ENCODE data around the gene CEP89. TPM values are rescaled to one million over a fixed set of nuclear protein-coding genes. Genes with fewer than 3 reads are reported as not detected.
"Not testable (repeated sequence)": the region's sequence is repeated elsewhere in the genome, so short reads cannot be mapped to it uniquely, and the experiment has no call there.

Gene CEP89
- total RNA-seq, 2 donors from 2014 or later = 4.6 to 8.3 TPM

DNA sequence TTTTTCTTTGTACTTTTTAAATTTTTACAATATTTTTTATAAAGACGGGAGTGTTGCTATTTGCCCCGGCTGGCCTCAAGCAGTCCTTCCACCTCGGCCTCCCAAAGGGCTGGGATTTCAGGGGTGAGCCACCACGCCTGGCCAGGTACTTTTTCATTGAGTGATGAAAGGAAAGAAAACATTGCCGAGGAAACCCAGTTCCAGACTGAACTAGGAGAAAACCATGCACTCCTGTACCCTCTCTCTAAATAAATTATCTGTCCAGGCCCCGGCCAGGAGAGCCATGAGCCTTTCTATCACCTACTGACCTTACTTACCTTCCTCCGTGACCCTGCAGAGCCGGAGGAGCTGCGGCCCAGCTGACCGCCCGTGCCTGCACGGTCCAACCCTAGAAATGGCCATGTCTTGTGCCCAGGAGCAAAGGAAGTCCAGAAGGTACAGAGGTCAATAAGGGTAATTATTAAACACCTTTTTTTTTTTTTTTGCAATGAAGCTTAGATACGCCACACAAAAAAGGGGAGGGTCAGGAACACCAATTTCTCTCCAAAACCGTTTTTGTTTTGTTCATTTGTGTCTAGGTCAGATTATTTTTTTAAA lies 102.3 kb downstream of the CEP89 start, which contains the start of gene SLC7A9:
SLC7A9 (minus strand) TSS at position 399 of the 597 bp plus-strand sequence. CDS start 1,233 bp downstream, outside the sequence.
- Histone ChIP-seq H3K4me3 (no peak within 1 kb of the TSS), H3K27me3 (no peaks in the 10 kb centered on the region)
- TF ChIP-seq, protein P1, sequence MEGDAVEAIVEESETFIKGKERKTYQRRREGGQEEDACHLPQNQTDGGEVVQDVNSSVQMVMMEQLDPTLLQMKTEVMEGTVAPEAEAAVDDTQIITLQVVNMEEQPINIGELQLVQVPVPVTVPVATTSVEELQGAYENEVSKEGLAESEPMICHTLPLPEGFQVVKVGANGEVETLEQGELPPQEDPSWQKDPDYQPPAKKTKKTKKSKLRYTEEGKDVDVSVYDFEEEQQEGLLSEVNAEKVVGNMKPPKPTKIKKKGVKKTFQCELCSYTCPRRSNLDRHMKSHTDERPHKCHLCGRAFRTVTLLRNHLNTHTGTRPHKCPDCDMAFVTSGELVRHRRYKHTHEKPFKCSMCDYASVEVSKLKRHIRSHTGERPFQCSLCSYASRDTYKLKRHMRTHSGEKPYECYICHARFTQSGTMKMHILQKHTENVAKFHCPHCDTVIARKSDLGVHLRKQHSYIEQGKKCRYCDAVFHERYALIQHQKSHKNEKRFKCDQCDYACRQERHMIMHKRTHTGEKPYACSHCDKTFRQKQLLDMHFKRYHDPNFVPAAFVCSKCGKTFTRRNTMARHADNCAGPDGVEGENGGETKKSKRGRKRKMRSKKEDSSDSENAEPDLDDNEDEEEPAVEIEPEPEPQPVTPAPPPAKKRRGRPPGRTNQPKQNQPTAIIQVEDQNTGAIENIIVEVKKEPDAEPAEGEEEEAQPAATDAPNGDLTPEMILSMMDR (IDR thresholded peaks at IDR 0.05) = no peak

DNA sequence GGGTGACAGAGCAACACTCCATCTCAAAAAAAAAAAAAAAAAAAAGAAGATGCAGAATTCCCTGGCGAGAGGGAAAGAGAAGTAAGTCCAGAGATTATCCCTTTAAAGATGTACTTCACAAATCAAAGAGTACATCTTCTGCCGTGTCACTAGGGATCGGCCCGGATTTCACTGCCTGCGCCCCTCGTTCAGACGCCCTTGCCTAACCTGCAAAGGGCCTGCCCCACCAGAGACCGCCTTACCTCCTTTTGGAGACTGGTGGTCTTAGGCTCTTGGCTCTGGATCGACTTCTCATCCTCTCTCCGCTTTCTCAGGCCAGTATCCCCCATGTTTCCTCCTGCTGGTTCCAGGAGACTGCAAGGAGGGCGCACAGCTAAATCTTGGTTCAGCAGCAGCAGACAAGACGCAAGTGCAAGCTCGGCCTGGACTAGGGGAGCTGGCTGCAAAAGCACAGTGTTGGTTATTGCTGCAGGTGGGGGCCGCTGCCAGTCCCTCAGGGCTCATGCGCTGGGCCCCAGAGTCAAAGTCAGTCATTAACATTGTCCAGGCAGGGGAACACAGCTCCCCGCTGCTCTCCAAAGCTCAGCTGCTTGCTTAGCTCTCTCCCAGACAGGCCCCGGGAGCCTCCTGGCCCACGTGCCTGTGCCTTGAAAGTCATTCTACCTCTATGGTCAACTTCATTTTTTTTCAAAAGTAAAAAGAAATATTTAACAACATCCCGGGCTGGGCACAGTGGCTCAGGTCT lies 103.4 kb downstream of the CEP89 start:
- Histone ChIP-seq H3K4me3 (no peak overlapping the region), H3K36me3 (no peaks in the 10 kb centered on the region), H3K27me3 (no peaks in the 10 kb centered on the region), H3K9me3 (no peaks in the 10 kb centered on the region), H3K4me1 (no peaks in the 10 kb centered on the region), H3K27ac (no peak overlapping the region)
- TF ChIP-seq, protein P1 (IDR thresholded peaks at IDR 0.05) = no peak
- DNase-seq (ENCODE audit: low spot score) = no peak

More for the DNA sequence above, 102.3 kb downstream of the CEP89 start, which contains the start of gene SLC7A9:
- H3K36me3 ChIP-seq = no peaks in the 10 kb centered on the region
- DNase-seq (ENCODE audit: low spot score) = no peak
- no peaks in the 10 kb centered on the region for H3K4me1 ChIP-seq
- no peaks in the 10 kb centered on the region for H3K9me3 ChIP-seq
- H3K27ac ChIP-seq = no peak within 1 kb of the TSS

DNA sequence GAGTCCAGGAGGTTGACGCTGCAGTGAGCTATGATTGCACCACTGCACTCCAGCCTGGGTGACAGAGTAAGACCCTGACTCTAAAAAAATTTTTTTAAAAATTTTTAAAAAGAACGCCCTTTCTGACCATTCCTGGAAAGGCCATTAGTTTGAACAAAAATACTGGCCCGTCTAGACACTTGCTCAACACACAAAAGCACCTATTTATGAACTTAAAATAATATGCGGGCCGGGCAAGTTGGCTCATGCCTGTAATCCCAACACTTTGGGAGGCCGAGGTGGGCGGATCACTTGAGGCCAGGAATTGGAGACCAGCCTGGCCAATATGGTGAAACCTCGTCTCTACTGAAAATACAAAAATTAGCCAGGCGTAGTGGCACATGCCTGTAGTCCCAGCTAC lies 104.3 kb downstream of the CEP89 start:
- not testable (repeated sequence) for H3K27ac ChIP-seq; H3K27me3 ChIP-seq; H3K4me3 ChIP-seq; H3K4me1 ChIP-seq; H3K36me3 ChIP-seq; H3K9me3 ChIP-seq; DNase-seq (ENCODE audit: low spot score)

DNA sequence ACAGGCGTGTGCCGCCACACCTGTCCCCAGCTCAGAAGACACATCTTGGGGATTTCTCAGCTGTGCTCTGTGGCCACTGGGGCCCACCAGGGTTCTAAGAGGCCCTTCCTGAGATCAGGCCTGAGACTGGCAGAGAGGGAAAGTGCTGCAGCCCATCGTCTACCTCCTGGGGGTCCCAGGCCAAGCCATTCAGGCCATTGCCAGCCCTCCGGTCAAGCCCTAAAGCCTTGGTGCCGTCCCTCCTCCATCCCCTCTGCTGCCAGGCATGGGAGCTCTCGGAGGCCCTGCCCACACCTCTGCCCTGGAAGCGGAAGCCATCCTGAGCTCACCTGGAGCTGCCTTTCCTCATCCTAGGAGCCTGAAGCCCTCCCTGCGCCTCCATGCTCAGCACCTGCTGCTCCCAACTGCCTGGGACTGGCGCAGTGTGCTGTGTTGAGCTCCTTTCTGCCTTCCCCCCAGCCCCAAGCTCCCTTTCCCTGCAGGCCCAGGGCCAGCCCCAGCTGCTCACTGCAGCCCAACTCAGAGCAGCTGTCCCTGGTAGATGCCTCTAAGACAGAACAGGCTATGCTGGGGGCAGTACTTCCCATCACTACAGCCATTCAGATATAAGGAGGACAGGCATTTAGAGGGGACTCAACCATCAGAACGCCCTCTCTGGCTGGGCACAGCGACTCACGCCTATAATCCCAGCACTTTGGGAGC lies 105.0 kb downstream of the CEP89 start:
- Histone ChIP-seq H3K9me3 (no peaks in the 10 kb centered on the region), H3K36me3 (no peaks in the 10 kb centered on the region), H3K4me1 (no peaks in the 10 kb centered on the region), H3K27me3 (no peaks in the 10 kb centered on the region), H3K27ac (no peak overlapping the region), H3K4me3 (no peak overlapping the region)
- TF ChIP-seq, protein P1 (IDR thresholded peaks at IDR 0.05) = no peak
- DNase-seq (ENCODE audit: low spot score) = no peak

DNA sequence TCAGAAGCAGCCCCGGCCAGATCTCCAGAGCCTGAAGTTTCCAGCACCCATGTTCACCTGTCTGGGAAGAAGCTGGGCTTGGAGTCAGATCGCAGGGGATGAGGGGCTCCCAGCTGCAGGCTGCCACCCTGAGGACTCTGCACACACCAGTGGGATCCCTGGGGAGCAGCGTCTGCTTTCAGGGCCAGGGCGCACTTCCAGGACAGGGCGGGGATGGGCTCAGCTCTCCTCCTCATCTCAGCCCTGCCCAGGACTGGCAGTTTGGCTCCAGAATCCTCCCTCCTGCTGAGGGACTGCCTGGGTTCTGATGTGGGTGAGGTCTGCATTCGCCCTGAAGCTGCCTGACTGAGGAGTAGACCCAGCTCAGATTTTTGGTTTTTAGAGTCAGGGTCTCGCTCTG lies 105.7 kb downstream of the CEP89 start:
- no peak overlapping the region for H3K4me3 ChIP-seq
- no peaks in the 10 kb centered on the region for H3K27me3 ChIP-seq
- DNase-seq (ENCODE audit: low spot score) = no peak
- no peaks in the 10 kb centered on the region for H3K36me3 ChIP-seq
- TF ChIP-seq, protein P1 (IDR thresholded peaks at IDR 0.05) = no peak
- no peaks in the 10 kb centered on the region for H3K9me3 ChIP-seq
- no peak overlapping the region for H3K27ac ChIP-seq
- no peaks in the 10 kb centered on the region for H3K4me1 ChIP-seq

DNA sequence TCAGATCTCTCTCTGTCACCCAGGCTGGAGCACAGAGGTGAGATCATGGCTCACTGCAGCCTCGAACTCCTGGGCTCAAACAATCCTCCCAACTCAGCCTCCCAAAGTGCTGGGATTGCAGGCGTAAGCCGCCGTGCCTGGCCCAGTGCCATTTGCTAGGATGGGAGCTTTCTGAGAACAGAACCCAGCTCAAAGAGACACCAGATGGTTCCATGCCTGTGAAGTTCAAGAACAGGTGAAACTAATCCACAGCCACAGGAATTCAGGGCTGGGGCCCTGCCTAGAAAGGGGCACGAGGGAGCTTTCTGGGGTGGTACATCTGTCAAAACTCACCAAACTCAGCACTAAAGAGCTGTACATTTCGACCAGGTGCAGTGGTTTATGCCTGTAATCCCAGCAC lies 106.4 kb downstream of the CEP89 start:
- TF ChIP-seq, protein P1 (IDR thresholded peaks at IDR 0.05) = no peak
- no peak overlapping the region for H3K4me3 ChIP-seq
- H3K4me1 ChIP-seq = no peaks in the 10 kb centered on the region
- H3K36me3 ChIP-seq = no peaks in the 10 kb centered on the region
- H3K27ac ChIP-seq = no peak overlapping the region
- H3K27me3 ChIP-seq = no peaks in the 10 kb centered on the region
- DNase-seq (ENCODE audit: low spot score) = no peak
- no peaks in the 10 kb centered on the region for H3K9me3 ChIP-seq

All from right atrium auricular region (tissue), 2 donors.